NOMO-1 (cell line): ENCODE measurements around the gene SPEF1.

Source experiments
- DNase-seq, 2 experiments: peaks; one replicate each; lab custom pipeline; 2025; ENCODE audit not compliant: unreplicated experiment in 2 of 2; lab: John Stamatoyannopoulos, UW

Gene SPEF1

GRCh38 chr20:3733119-3733995, 47.9 kb downstream of the SPEF1 start:
- DNase-seq, result no peak

DNA sequence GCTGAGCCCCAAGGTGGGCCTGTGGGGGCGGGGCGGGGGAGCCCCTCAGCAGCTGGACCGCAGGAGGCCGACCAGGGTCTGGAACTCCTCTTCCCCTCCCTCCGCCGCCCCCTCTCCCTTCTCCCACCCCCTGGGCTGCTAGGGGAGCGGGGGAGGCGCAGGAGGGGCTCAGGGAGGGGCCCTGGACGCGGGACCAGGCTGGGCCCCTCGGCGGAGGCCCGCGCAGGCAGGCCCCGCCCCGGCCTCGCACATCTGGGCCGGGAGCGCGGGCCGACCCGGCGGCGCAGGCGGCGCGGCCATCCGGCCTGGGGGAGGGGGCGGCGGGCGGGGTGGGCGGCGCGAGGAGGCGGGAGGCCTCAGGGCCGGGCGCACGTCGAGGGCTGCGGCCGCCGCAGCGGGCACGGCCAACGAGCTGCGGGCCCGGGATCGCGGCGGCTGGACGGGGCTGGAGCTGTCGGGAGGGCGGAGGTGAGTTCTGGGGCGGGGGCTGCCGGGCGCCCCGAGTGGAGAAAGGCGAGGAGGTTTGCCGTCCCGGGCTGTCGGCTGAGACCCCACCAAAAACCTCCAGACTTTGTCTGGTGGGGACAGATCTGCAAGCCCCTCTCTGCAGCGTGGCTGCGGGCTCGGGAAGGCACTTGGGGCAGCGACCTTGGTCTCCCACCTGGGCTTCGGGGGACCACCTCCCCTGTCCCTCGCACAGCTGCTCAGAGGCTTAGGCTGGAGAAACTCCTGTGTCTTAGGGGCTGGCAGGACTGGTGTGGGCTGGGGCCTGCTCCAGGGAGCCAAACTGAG, 48.7 kb downstream of the SPEF1 start, which contains the start of gene HSPA12B:
Gene HSPA12B (plus strand): TSS at position 359 of the 792 bp plus-strand sequence. CDS start 5,990 bp downstream, outside the sequence.
- no peak for DNase-seq

- no peak for DNase-seq
These were observed 49.3 kb downstream of the SPEF1 start for GRCh38 chr20:3731944-3732326.

GRCh38 chr20:3730803-3731672, 50.2 kb downstream of the SPEF1 start:
- DNase-seq, result no peak

DNA sequence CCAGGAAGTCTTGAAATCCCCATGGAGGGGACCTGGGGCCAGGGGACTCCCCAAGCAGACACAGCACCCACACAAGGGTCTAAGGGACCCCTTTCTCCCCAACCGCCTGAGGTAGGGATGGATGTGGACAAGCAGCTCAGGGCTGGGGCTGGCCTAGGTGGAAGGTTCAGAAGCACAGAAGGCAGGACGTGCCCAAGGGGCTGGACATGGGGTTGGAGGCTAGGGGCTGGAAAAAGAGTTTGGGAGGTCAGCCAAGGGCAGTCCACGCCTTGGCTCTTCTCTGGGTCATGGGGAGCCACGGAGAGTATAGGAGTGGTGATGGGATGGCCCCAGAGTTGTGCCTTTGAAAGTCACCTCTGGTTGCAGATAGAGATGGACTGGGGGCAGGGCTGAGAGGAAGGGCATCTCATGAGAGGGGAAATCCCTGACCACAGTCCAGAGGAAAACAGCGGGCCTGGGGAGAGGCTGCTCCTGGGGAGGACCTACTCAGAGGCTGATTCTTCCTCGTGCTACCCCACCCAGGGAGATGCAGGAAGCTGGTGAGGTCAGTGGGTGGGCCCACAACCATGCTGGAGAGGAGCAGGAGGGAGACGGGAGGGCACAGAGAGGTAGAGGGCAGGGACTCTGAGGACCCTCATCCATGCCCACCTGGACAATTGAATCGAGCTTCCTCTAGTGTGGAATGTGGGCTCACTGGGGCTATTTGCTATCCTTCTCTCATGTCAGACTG, 51.3 kb downstream of the SPEF1 start:
- DNase-seq, result no peak

DNA sequence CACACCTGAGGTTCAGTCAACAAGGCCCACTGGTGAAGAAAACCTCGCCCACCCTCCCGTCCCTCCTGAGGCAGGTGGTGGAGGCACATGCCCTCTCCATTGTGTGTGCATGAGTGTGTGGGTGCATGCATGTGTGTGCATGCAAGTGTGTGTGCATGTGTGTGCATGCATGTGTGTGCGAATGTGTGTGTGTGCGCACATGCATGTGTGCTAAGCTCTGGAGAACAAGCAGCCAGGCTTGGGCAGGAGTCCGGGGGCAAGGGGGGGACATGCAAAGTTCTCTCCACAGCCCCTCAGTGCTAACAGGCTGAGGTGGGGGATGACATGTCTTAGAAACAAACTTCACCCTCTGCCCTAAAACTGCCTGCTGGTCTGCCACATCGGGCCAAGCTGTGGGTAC, 51.9 kb downstream of the SPEF1 start:
- DNase-seq, result no peak

- DNase-seq, result no peak
These were observed 52.4 kb downstream of the SPEF1 start for GRCh38 chr20:3728876-3729275.

DNA sequence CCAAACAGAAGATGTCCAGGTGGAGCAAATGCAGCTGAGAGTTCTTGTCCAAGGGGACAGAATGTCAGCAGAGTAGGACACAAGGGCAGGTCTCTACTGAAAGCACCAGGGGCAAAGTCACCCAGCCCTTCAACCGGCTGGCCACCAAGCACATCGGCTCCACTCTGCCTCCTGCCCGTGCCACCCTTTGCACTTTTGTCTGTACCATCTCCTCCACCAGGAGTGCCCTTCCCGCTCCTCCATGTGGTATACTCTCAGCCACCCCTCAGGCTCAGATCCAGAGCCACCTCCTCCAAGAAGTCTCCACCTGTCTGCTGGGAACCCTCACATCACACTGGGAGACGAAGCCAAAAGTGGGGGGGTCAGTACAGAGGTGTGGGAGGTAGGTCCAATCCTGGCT, 52.9 kb downstream of the SPEF1 start:
- no peak for DNase-seq
